HEK293 (cell line): Measurements from ENCODE around the gene LIN52.

Experiments used
- CTCF ChIA-PET: fragments of 350-600 bp; formaldehyde crosslinking; extraction: SDS; loops from one replicate; lab custom pipeline; 2021; ENCODE audit warnings: antibody characterized with exemption; lab: Yijun Ruan, JAX
- POLR2A ChIA-PET: fragments of 300-600 bp; formaldehyde crosslinking; extraction: SDS; loops from one replicate; lab custom pipeline; 2020; ENCODE audit warnings: antibody characterized with exemption, inconsistent platforms; lab: Yijun Ruan, JAX
- H3K27ac ChIP-seq: fragments of 200-500 bp; sonication (Bioruptor generic); 2 replicates; pipeline ENCODE4 v1.5.1; 2014; ENCODE audit warnings: low read depth, low read length, control low read depth, inconsistent platforms; ENCODE audit errors: extremely low read depth
- H3K36me3 ChIP-seq, 2 experiments: fragments of 200-500 bp in 1 of 2; sonication (Bioruptor generic) in 1 of 2; 1 replicate in 1 of 2; 2 replicates in 1 of 2; pipeline ENCODE4 v1.5.1; 2014 to 2017; ENCODE audit warnings: inconsistent platforms in 2 of 2, low read length in 2 of 2; ENCODE audit not compliant: control insufficient read depth in 2 of 2, insufficient read depth in 1 of 2
- H3K4me1 ChIP-seq: fragments of 200-500 bp; sonication (Bioruptor generic); 2 replicates; pipeline ENCODE4 v1.5.1; 2014; ENCODE audit warnings: mild to moderate bottlenecking, low read length, inconsistent platforms; ENCODE audit not compliant: control insufficient read depth, insufficient read depth
- H3K4me3 ChIP-seq: 2 replicates; pipeline ENCODE4 v1.5.1; 2011; ENCODE audit warnings: low read depth, mild to moderate bottlenecking, control low read depth, low read length, moderate library complexity
- H3K9me3 ChIP-seq: fragments of 200-500 bp; sonication (Bioruptor generic); 2 replicates; pipeline ENCODE4 v1.5.1; 2014; ENCODE audit warnings: low read depth, low read length, inconsistent platforms; ENCODE audit not compliant: control insufficient read depth, insufficient read depth
- ELK4 ChIP-seq: IDR thresholded peaks from 2 replicates; pipeline ENCODE4 v1.6.1; 2011; ENCODE audit warnings: mild to moderate bottlenecking, low read depth, low read length, borderline replicate concordance
- GLI2 ChIP-seq: fragments of 450-650 bp; formaldehyde crosslinking; IDR thresholded peaks from 2 replicates; pipeline ENCODE4; 2017; ENCODE audit warnings: missing biosample characterization, missing genetic modification characterization, low read depth, borderline replicate concordance
- KLF10 ChIP-seq: fragments of 450-650 bp; IDR thresholded peaks from 2 replicates; pipeline ENCODE4 v1.5.1; 2018; ENCODE audit warnings: missing biosample characterization, mild to moderate bottlenecking, missing genetic modification characterization
- MYNN ChIP-seq: fragments of 450-650 bp; formaldehyde crosslinking; IDR thresholded peaks from 2 replicates; pipeline ENCODE4 v1.5.1; 2016; ENCODE audit warnings: missing biosample characterization, missing genetic modification characterization, borderline replicate concordance
- PRDM1 ChIP-seq: fragments of 450-650 bp; formaldehyde crosslinking; IDR thresholded peaks from 2 replicates; pipeline ENCODE4; 2016; ENCODE audit warnings: missing biosample characterization, missing genetic modification characterization
- SETDB1 ChIP-seq: IDR thresholded peaks from one replicate; pipeline ENCODE4 v1.6.1; 2017; ENCODE audit warnings: mild to moderate bottlenecking, low read length, moderate library complexity, mixed read lengths; ENCODE audit not compliant: insufficient read length
- ZBTB20 ChIP-seq: fragments of 450-650 bp; formaldehyde crosslinking; IDR thresholded peaks from 2 replicates; pipeline ENCODE4 v1.5.1; 2016; ENCODE audit warnings: missing biosample characterization, missing genetic modification characterization
- ZEB2 ChIP-seq: fragments of 450-650 bp; formaldehyde crosslinking; IDR thresholded peaks from 2 replicates; pipeline ENCODE4 v1.5.1; 2016; ENCODE audit warnings: missing biosample characterization, missing genetic modification characterization
- ZFP3 ChIP-seq: fragments of 450-650 bp; formaldehyde crosslinking; IDR thresholded peaks from 2 replicates; pipeline ENCODE4 v1.5.1; 2016; ENCODE audit warnings: low read depth, missing biosample characterization, missing genetic modification characterization
- ZNF121 ChIP-seq: fragments of 450-650 bp; formaldehyde crosslinking; IDR thresholded peaks from 2 replicates; pipeline ENCODE4 v1.5.1; 2016; ENCODE audit warnings: missing biosample characterization, missing genetic modification characterization
- ZNF175 ChIP-seq: fragments of 450-650 bp; formaldehyde crosslinking; IDR thresholded peaks from 2 replicates; pipeline ENCODE4 v1.5.1; 2016; ENCODE audit warnings: missing biosample characterization, missing genetic modification characterization
- ZNF184 ChIP-seq: fragments of 450-650 bp; IDR thresholded peaks from 2 replicates; pipeline ENCODE4 v1.5.1; 2018; ENCODE audit warnings: missing biosample characterization, mild to moderate bottlenecking, missing genetic modification characterization
- ZNF239 ChIP-seq: fragments of 450-650 bp; formaldehyde crosslinking; IDR thresholded peaks from 2 replicates; pipeline ENCODE4 v1.5.1; 2016; ENCODE audit warnings: missing biosample characterization, missing genetic modification characterization
- ZNF248 ChIP-seq: fragments of 450-650 bp; formaldehyde crosslinking; IDR thresholded peaks from 2 replicates; pipeline ENCODE4 v1.5.1; 2017; ENCODE audit warnings: missing biosample characterization, missing genetic modification characterization
- ZNF404 ChIP-seq: fragments of 450-650 bp; formaldehyde crosslinking; IDR thresholded peaks from 2 replicates; pipeline ENCODE4 v1.5.1; 2017; ENCODE audit warnings: missing biosample characterization, missing genetic modification characterization
- ZNF544 ChIP-seq: fragments of 450-650 bp; formaldehyde crosslinking; IDR thresholded peaks from 2 replicates; pipeline ENCODE4 v1.5.0; 2017; ENCODE audit warnings: missing biosample characterization, missing genetic modification characterization
- ZNF558 ChIP-seq: fragments of 450-650 bp; formaldehyde crosslinking; IDR thresholded peaks from 2 replicates; pipeline ENCODE4 v1.5.1; 2016; ENCODE audit warnings: missing biosample characterization, missing genetic modification characterization
- ZNF585B ChIP-seq: fragments of 450-650 bp; formaldehyde crosslinking; IDR thresholded peaks from 2 replicates; pipeline ENCODE4 v1.5.1; 2016; ENCODE audit warnings: missing biosample characterization, missing genetic modification characterization
- ZNF658 ChIP-seq: fragments of 450-650 bp; formaldehyde crosslinking; IDR thresholded peaks from 2 replicates; pipeline ENCODE4; 2016; ENCODE audit warnings: missing biosample characterization, missing genetic modification characterization
- ZNF785 ChIP-seq: fragments of 450-650 bp; formaldehyde crosslinking; IDR thresholded peaks from 2 replicates; pipeline ENCODE4 v1.5.1; 2016; ENCODE audit warnings: missing biosample characterization, missing genetic modification characterization
- ZSCAN30 ChIP-seq: fragments of 450-650 bp; IDR thresholded peaks from 2 replicates; pipeline ENCODE4 v1.5.1; 2018; ENCODE audit warnings: missing biosample characterization, mild to moderate bottlenecking, missing genetic modification characterization, moderate library complexity

LIN52 gene

GRCh38 chr14:74085047-74085637 is 386 bp downstream of the LIN52 start (continued):
- no peak for TF ChIP-seq ZNF121 (tag by site-specific recombination)

- Histone ChIP-seq H3K9me3 (no peaks in the 10 kb centered on the region), H3K36me3 (peaks cover under 1 to 2% of the 10 kb centered on the region in 2 experiments; a peak in 2 of 3 replicates), H3K4me3 (peak overlapping the region; percentile 55), H3K4me1 (peaks cover 6% of the 10 kb centered on the region; the same call in 1 of the 2 replicates), H3K27ac (no peak overlapping the region)
- CTCF ChIA-PET, result interaction anchor here (0.7 kb wide), 1 partner anchor 10 kb away, joined by 3 read pairs; no protein-coding TSS in a partner anchor
- TF ChIP-seq ELK4 (no peak), ZNF239 (tag by site-specific recombination) (no peak), SETDB1 (no peak), ZBTB20 (tag by site-specific recombination) (no peak), ZNF184 (tag by site-specific recombination) (no peak), ZNF175 (no peak)
- POLR2A ChIA-PET, result no interaction called here
Measured at GRCh38 chr14:74085828-74086227, 1.1 kb downstream of the LIN52 start.

- Histone ChIP-seq H3K4me3 (no peak overlapping the region), H3K4me1 (no peaks in the 10 kb centered on the region), H3K36me3 (peaks cover 18% of the 10 kb centered on the region in 2 experiments; a peak in 2 of 3 replicates), H3K27ac (no peak overlapping the region), H3K9me3 (no peaks in the 10 kb centered on the region)
- TF ChIP-seq ZSCAN30 (tag by site-specific recombination), result no peak
- no peak for TF ChIP-seq ZNF558 (tag by site-specific recombination)
- no peak for TF ChIP-seq ZEB2
- no peak for TF ChIP-seq ZNF248 (tag by site-specific recombination)
- TF ChIP-seq ZNF404 (tag by site-specific recombination), result no peak
- no peak for TF ChIP-seq ZNF658 (tag by site-specific recombination)
- TF ChIP-seq PRDM1 (tag by site-specific recombination), result no peak
- no peak for TF ChIP-seq MYNN (tag by site-specific recombination)
- no peak for TF ChIP-seq ZFP3 (tag by site-specific recombination)
- TF ChIP-seq ZNF585B (tag by site-specific recombination), result no peak
- TF ChIP-seq GLI2 (tag by site-specific recombination), result no peak
- no peak for TF ChIP-seq ZNF544
- TF ChIP-seq ZNF785, result no peak
- no peak for TF ChIP-seq KLF10 (tag by site-specific recombination)
- ChIA-PET POLR2A (no interaction called here), CTCF (no interaction called here)
Measured at GRCh38 chr14:74089251-74090020, 4.7 kb downstream of the LIN52 start.
